IMR-90 (cell line): ENCODE data around the gene HIVEP3. TPM values are rescaled to one million over a fixed set of nuclear protein-coding genes. Genes with fewer than 3 reads are reported as not detected.

Experiments used
- ATAC-seq: fragments of 200-7000 bp; cut with Tn5 transposase; 2 replicates; pipeline ENCODE4 v1.9.1; 2020; ENCODE audit warnings: low read depth, mild to moderate bottlenecking, moderate library complexity
- BruUV-seq: library from RNA; stranded (reverse); fragments of 400-500 nt; replicated peaks from 2 replicates; lab custom pipeline; 2021; lab: Mats Ljungman, UMichigan
- CTCF ChIA-PET: fragments of 300-600 bp; formaldehyde crosslinking; extraction: SDS; loops from one replicate; lab custom pipeline; 2021; ENCODE audit warnings: antibody characterized with exemption; lab: Yijun Ruan, JAX
- POLR2A ChIA-PET: fragments of 300-600 bp; sonication (Branson Sonifier 250); formaldehyde crosslinking; loops from one replicate; lab custom pipeline; 2022; ENCODE audit warnings: antibody characterized with exemption; ENCODE audit not compliant: unreplicated experiment; lab: Charles Lee
- DNase-seq: peaks from one replicate; pipeline ENCODE4 v3.0.0; 2013
- H2AFZ ChIP-seq: replicated peaks from 2 replicates; pipeline ENCODE3; 2013; ENCODE audit warnings: low read length, mild to moderate bottlenecking; ENCODE audit not compliant: poor library complexity
- H2AK5ac ChIP-seq: 2 replicates; pipeline ENCODE4 v1.6.1; 2013; ENCODE audit warnings: low read depth, low read length, inconsistent platforms
- H2AK9ac ChIP-seq: replicated peaks from 2 replicates; pipeline ENCODE3; 2013; ENCODE audit warnings: mild to moderate bottlenecking, low read depth, low read length, moderate library complexity; ENCODE audit not compliant: poor library complexity
- H2BK120ac ChIP-seq: 2 replicates; pipeline ENCODE4 v1.6.1; 2013; ENCODE audit warnings: low read depth, low read length, inconsistent platforms
- H2BK15ac ChIP-seq: 3 replicates; pipeline ENCODE4 v1.6.1; 2013; ENCODE audit warnings: low read depth, low read length, inconsistent platforms
- H2BK20ac ChIP-seq: 2 replicates; pipeline ENCODE4 v1.6.1; 2013; ENCODE audit warnings: low read depth, mild to moderate bottlenecking, inconsistent platforms, low read length, moderate library complexity
- H2BK5ac ChIP-seq: 2 replicates; pipeline ENCODE4 v1.6.1; 2013; ENCODE audit warnings: mild to moderate bottlenecking, low read depth, low read length, inconsistent platforms; ENCODE audit not compliant: poor library complexity, severe bottlenecking
- H3K14ac ChIP-seq: replicated peaks from 2 replicates; pipeline ENCODE4 v1.6.1; 2013; ENCODE audit warnings: low read depth, low read length, inconsistent platforms
- H3K18ac ChIP-seq: 2 replicates; pipeline ENCODE4 v1.6.1; 2013; ENCODE audit warnings: low read depth, low read length, control low read depth
- H3K23ac ChIP-seq: 2 replicates; pipeline ENCODE4 v1.6.1; 2013; ENCODE audit warnings: low read depth, low read length, inconsistent platforms
- H3K27ac ChIP-seq: 2 replicates; pipeline ENCODE4 v1.5.1; 2013; ENCODE audit warnings: mild to moderate bottlenecking, control low read depth, low read length; ENCODE audit not compliant: insufficient read depth
- H3K27me3 ChIP-seq: 2 replicates; pipeline ENCODE4 v1.6.1; 2013; ENCODE audit warnings: low read length; ENCODE audit not compliant: control insufficient read depth, insufficient read depth
- H3K36me3 ChIP-seq: 2 replicates; pipeline ENCODE4 v1.6.1; 2013; ENCODE audit warnings: low read length, mixed read lengths; ENCODE audit not compliant: control insufficient read depth, insufficient read depth
- H3K4ac ChIP-seq: 2 replicates; pipeline ENCODE4 v1.6.1; 2013; ENCODE audit warnings: low read depth, low read length, inconsistent platforms
- H3K4me1 ChIP-seq: 2 replicates; pipeline ENCODE4 v1.6.1; 2013; ENCODE audit warnings: low read length, mixed read lengths; ENCODE audit not compliant: control insufficient read depth, insufficient read depth
- H3K4me2 ChIP-seq: 2 replicates; pipeline ENCODE4 v1.6.1; 2013; ENCODE audit warnings: low read depth, mild to moderate bottlenecking, control low read depth, low read length, moderate library complexity
- H3K4me3 ChIP-seq: 2 replicates; pipeline ENCODE4 v1.5.1; 2013; ENCODE audit warnings: low read depth, mild to moderate bottlenecking, control low read depth, low read length, moderate library complexity; ENCODE audit not compliant: insufficient read depth
- H3K56ac ChIP-seq: 2 replicates; pipeline ENCODE4 v1.6.1; 2013; ENCODE audit warnings: low read length, inconsistent platforms; ENCODE audit not compliant: insufficient read depth; ENCODE audit errors: extremely low read depth
- H3K79me1 ChIP-seq, 2 experiments: 2 replicates each; pipeline ENCODE4 v1.6.1; 2013; ENCODE audit warnings: low read length in 2 of 2, inconsistent platforms in 1 of 2, low read depth in 1 of 2
- H3K9ac ChIP-seq: 2 replicates; pipeline ENCODE4 v1.6.1; 2013; ENCODE audit warnings: low read depth, low read length, control low read depth
- H3K9me1 ChIP-seq: 2 replicates; pipeline ENCODE4 v1.6.1; 2013; ENCODE audit warnings: low read length, inconsistent platforms; ENCODE audit not compliant: insufficient read depth
- H3K9me3 ChIP-seq: 2 replicates; pipeline ENCODE4 v1.6.1; 2013; ENCODE audit warnings: low read length; ENCODE audit not compliant: control insufficient read depth, insufficient read depth
- H4K20me1 ChIP-seq: 2 replicates; pipeline ENCODE4 v1.6.1; 2013; ENCODE audit warnings: low read length, inconsistent platforms; ENCODE audit not compliant: insufficient read depth
- H4K5ac ChIP-seq: 2 replicates; pipeline ENCODE4 v1.6.1; 2013; ENCODE audit warnings: mild to moderate bottlenecking, low read depth, low read length, control low read depth
- H4K8ac ChIP-seq, 2 experiments: 2 replicates each; pipeline ENCODE4 v1.6.1; 2013; ENCODE audit warnings: low read depth in 2 of 2, low read length in 2 of 2, control low read depth in 1 of 2, inconsistent platforms in 1 of 2
- H4K91ac ChIP-seq: 2 replicates; pipeline ENCODE4 v1.6.1; 2013; ENCODE audit warnings: low read depth, low read length, inconsistent platforms; ENCODE audit not compliant: insufficient read depth
- BHLHE40 ChIP-seq: fragments of 150-350 bp; IDR thresholded peaks from 2 replicates; pipeline ENCODE4 v1.6.1; 2016; ENCODE audit warnings: mild to moderate bottlenecking, low read depth, low read length
- CEBPB ChIP-seq: IDR thresholded peaks from 2 replicates; pipeline ENCODE4 v1.6.1; 2012; ENCODE audit warnings: low read depth, low read length, improper control_type of control experiment
- CHD1 ChIP-seq: IDR thresholded peaks from 2 replicates; pipeline ENCODE4 v1.6.1; 2012; ENCODE audit warnings: low read depth, low read length, improper control_type of control experiment
- FOS ChIP-seq: fragments of 150-350 bp; IDR thresholded peaks from 2 replicates; pipeline ENCODE4 v1.6.1; 2016; ENCODE audit warnings: low read depth, low read length
- MAFK ChIP-seq: IDR thresholded peaks from 2 replicates; pipeline ENCODE4 v1.6.1; 2012; ENCODE audit warnings: low read depth, low read length, improper control_type of control experiment
- MAZ ChIP-seq: IDR thresholded peaks from 2 replicates; pipeline ENCODE4 v1.6.1; 2012; ENCODE audit warnings: low read depth, mild to moderate bottlenecking, low read length, improper control_type of control experiment, moderate library complexity, borderline replicate concordance
- MXI1 ChIP-seq: IDR thresholded peaks from 2 replicates; pipeline ENCODE4 v1.6.1; 2012; ENCODE audit warnings: low read depth, mild to moderate bottlenecking, low read length, moderate library complexity, borderline replicate concordance
- NFE2L2 ChIP-seq: fragments of 150-350 bp; IDR thresholded peaks from 2 replicates; pipeline ENCODE4 v1.6.1; 2016; ENCODE audit warnings: low read depth, mild to moderate bottlenecking, low read length
- POLR2A ChIP-seq: IDR thresholded peaks from 2 replicates; pipeline ENCODE4 v1.6.1; 2012; ENCODE audit warnings: mild to moderate bottlenecking, low read depth, low read length
- RAD21 ChIP-seq: IDR thresholded peaks from 2 replicates; pipeline ENCODE4 v1.6.1; 2012; ENCODE audit warnings: low read length, improper control_type of control experiment
- RCOR1 ChIP-seq: IDR thresholded peaks from 2 replicates; pipeline ENCODE4 v1.6.1; 2012; ENCODE audit warnings: mild to moderate bottlenecking, low read length, improper control_type of control experiment; ENCODE audit not compliant: insufficient replicate concordance
- RFX5 ChIP-seq: IDR thresholded peaks from 2 replicates; pipeline ENCODE4 v1.8.0; 2012; ENCODE audit warnings: low read depth, mild to moderate bottlenecking, low read length, moderate library complexity
- SMC3 ChIP-seq: fragments of 150-350 bp; IDR thresholded peaks from 2 replicates; pipeline ENCODE4 v1.6.1; 2016; ENCODE audit warnings: low read depth, mild to moderate bottlenecking, antibody characterized with exemption, low read length, moderate library complexity
- WGBS, 2 experiments: methylation state at CpG; one replicate each; pipeline versions ENCODE4 v1.1.5 to v1.1.7; 2013; ENCODE audit warnings: missing lambda C conversion rate in 2 of 2; ENCODE audit not compliant: insufficient read length in 1 of 2; ENCODE audit errors: extremely low coverage in 2 of 2; 5-methylcytosine and 5-hydroxymethylcytosine counted together
- dilution Hi-C: fragments of 300-500 bp; cut with HindIII; formaldehyde crosslinking; loops from one replicate; pipeline ENCODE4 v1.14.3; 2018; ENCODE audit warnings: low sequenced_read_pairs; ENCODE audit not compliant: unreplicated experiment
- in situ Hi-C: fragments of 300-500 bp; cut with MboI; formaldehyde crosslinking; loops from 3 replicates; pipeline ENCODE4 v1.14.3; 2019; ENCODE audit warnings: low sequenced_read_pairs, inconsistent platforms, mixed read lengths
- intact Hi-C: fragments of 100-400 bp; cut with micrococcal nuclease; formaldehyde crosslinking; loops from 2 replicates; pipeline ENCODE4 v1.10.0; 2022
- polyA plus RNA-seq, 3 experiments: library from polyadenylated mRNA; depleted of rRNA; stranded (reverse); fragments of >200 nt; gene quantifications; 2 replicates each; pipeline ENCODE4 v1.2.3, GENCODE V29; 2012; ENCODE audit warnings: low replicate concordance in 1 of 3
- total RNA-seq: library from RNA; depleted of rRNA; stranded (reverse); fragments of >200 nt; gene quantifications from 2 replicates; pipeline ENCODE4 v1.2.3, GENCODE V29; 2012
- TF ChIP-seq, protein P1 (sequence below): fragments of 150-350 bp; IDR thresholded peaks from 2 replicates; pipeline ENCODE4 v1.6.1; 2016; ENCODE audit warnings: low read depth, mild to moderate bottlenecking, low read length, moderate library complexity, borderline replicate concordance
- TF ChIP-seq, protein P2 (sequence below): fragments of 150-350 bp; IDR thresholded peaks from 2 replicates; pipeline ENCODE4 v1.6.1; 2017; ENCODE audit warnings: mild to moderate bottlenecking, antibody characterized with exemption, low read length, low read depth

Gene HIVEP3
- total and polyA plus RNA-seq, 2 of the 4 experiments (the other 2 are of a cell fraction): 1.4 to 4.0 TPM

DNA sequence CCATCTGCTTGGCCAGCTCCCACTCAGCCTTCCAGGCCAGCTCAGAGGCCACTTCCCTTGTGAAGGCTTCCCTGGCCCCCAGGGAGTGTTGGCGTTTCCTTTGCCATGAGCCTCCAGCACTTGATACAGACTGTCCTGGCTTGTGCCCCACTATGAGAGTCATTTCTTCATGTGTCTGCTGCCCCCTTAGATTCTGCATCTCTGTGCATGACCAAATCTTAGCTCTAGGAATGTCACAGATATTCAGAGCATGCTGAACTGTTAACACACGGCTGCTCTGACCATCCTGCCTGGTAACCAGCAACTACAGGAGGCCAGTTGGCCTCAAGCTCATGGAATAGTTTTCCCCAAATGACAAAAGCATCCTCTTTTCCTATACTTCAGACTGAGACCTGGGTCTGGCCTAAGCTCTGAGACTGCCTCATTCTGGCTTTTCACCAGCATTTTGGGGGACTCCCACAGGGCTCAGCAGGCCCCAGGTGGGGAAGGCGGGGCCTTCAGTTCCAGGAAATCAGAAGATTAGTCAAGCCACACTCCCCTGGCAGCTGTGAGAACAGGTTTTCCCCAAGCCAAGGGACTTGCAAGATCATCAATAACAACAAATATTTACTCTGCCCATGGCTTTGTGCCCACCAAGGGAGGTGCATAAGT, 251.6 kb downstream of the HIVEP3 start:
- Histone ChIP-seq H4K8ac (peak overlapping the region in 1 of 2 experiments; percentile 10; a peak in 1 of 4 replicates), H3K4me1 (peaks cover 39% of the 10 kb centered on the region), H2BK20ac (no peak overlapping the region), H3K27me3 (no peaks in the 10 kb centered on the region), H3K4me3 (no peak overlapping the region), H2BK120ac (peak overlapping the region; percentile 27), H4K5ac (peak overlapping the region; percentile 16; the same call in 1 of the 2 replicates), H2AK5ac (peak overlapping the region; percentile 27; the same call in 1 of the 2 replicates), H3K9me3 (no peaks in the 10 kb centered on the region), H3K36me3 (no peaks in the 10 kb centered on the region), H2BK5ac (peak overlapping the region; percentile 21), H3K9me1 (peaks cover 43% of the 10 kb centered on the region), H3K4me2 (no peak overlapping the region), H3K4ac (peak overlapping the region; percentile 25), H3K9ac (no peak overlapping the region), H3K56ac (no peak overlapping the region), H3K23ac (no peak overlapping the region), H4K20me1 (no peaks in the 10 kb centered on the region), H4K91ac (peak overlapping the region; percentile 46; the same call in 1 of the 2 replicates), H2AFZ (no peak overlapping the region), H2BK15ac (peak overlapping the region; percentile 63; the same call in 1 of the 3 replicates), H3K18ac (peak overlapping the region; percentile 5; the same call in 1 of the 2 replicates), H3K14ac (peak overlapping the region; percentile 10; the same call in 1 of the 2 replicates), H3K79me1 (peaks cover 0 to 12% of the 10 kb centered on the region in 2 experiments; a peak in 2 of 4 replicates), H2AK9ac (no peak overlapping the region), H3K27ac (peak overlapping the region; percentile 19; the same call in 1 of the 2 replicates)
- CTCF ChIA-PET: interaction anchor here (1.3 kb wide), 1 partner anchor 94 kb away, joined by 4 read pairs; no protein-coding TSS in a partner anchor
- POLR2A ChIA-PET: no interaction called here
- in situ Hi-C loops (loop anchor here (5.0 kb wide), 1 partner anchor 50 kb away; no protein-coding TSS in a partner anchor), intact Hi-C loops (no loop called here), dilution Hi-C loops (no loop called here)
- DNase-seq (peak; percentile 28), ATAC-seq (no peak)
- WGBS, 2 experiments: 70% methylated on average over 2 of the region's 3 CpGs; no CpG with 5 or more reads in 1 of the 2 experiments
- BruUV-seq: no TSS peak
- TF ChIP-seq MAFK (no peak), CHD1 (no peak), CEBPB (no peak), BHLHE40 (no peak), FOS (no peak), RFX5 (no peak), MXI1 (no peak), SMC3 (no peak), MAZ (no peak), POLR2A (no peak), RAD21 (no peak), RCOR1 (no peak), NFE2L2 (no peak)
- TF ChIP-seq, protein P1, sequence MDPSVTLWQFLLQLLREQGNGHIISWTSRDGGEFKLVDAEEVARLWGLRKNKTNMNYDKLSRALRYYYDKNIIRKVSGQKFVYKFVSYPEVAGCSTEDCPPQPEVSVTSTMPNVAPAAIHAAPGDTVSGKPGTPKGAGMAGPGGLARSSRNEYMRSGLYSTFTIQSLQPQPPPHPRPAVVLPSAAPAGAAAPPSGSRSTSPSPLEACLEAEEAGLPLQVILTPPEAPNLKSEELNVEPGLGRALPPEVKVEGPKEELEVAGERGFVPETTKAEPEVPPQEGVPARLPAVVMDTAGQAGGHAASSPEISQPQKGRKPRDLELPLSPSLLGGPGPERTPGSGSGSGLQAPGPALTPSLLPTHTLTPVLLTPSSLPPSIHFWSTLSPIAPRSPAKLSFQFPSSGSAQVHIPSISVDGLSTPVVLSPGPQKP: no peak
- TF ChIP-seq, protein P2, sequence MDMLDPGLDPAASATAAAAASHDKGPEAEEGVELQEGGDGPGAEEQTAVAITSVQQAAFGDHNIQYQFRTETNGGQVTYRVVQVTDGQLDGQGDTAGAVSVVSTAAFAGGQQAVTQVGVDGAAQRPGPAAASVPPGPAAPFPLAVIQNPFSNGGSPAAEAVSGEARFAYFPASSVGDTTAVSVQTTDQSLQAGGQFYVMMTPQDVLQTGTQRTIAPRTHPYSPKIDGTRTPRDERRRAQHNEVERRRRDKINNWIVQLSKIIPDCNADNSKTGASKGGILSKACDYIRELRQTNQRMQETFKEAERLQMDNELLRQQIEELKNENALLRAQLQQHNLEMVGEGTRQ: no peak
